Type B pancreatic cell (in vitro differentiated cells): ENCODE measurements around the gene NSD1. TPM values are rescaled to one million over a fixed set of nuclear protein-coding genes. Genes with fewer than 3 reads are reported as not detected.
"Not testable (repeated sequence)": the region's sequence is repeated elsewhere in the genome, so short reads cannot be mapped to it uniquely, and the experiment has no call there.

ENCODE experiments used
- DNase-seq: peaks from one replicate; pipeline ENCODE4 v3.0.0; 2021; ENCODE audit warnings: mixed read lengths; ENCODE audit not compliant: unreplicated experiment; ENCODE audit errors: extremely low spot score
- H3K27ac Mint-ChIP-seq: 2 replicates; pipeline ENCODE4 v1.8.0; 2021; ENCODE audit warnings: mild to moderate bottlenecking, mixed read lengths
- H3K27me3 Mint-ChIP-seq: 2 replicates; pipeline ENCODE4 v1.8.0; 2021; ENCODE audit warnings: mixed read lengths
- H3K36me3 Mint-ChIP-seq: 2 replicates; pipeline ENCODE4 v1.8.0; 2021; ENCODE audit warnings: mixed read lengths
- H3K4me1 Mint-ChIP-seq: one replicate; pipeline ENCODE4 v1.8.0; 2021; ENCODE audit warnings: mixed read lengths; ENCODE audit not compliant: unreplicated experiment
- H3K4me3 Mint-ChIP-seq: 2 replicates; pipeline ENCODE4 v1.8.0; 2021; ENCODE audit warnings: mild to moderate bottlenecking, mixed read lengths
- H3K9me3 Mint-ChIP-seq: 2 replicates; pipeline ENCODE4 v1.8.0; 2021; ENCODE audit warnings: mixed read lengths
- CTCF ChIP-seq: fragments of 200-600 bp; sonication (generic); conservative IDR thresholded peaks from 2 replicates; pipeline ENCODE4 v1.5.0; 2021; ENCODE audit warnings: antibody characterized with exemption, mild to moderate bottlenecking
- total RNA-seq: library from RNA; stranded (reverse); gene quantifications from 2 replicates; pipeline ENCODE4 v1.2.1, GENCODE V29; 2021; ENCODE audit warnings: low replicate concordance

NSD1 gene
- total RNA-seq, 1 donor from 2014 or later, result 115 TPM

DNA sequence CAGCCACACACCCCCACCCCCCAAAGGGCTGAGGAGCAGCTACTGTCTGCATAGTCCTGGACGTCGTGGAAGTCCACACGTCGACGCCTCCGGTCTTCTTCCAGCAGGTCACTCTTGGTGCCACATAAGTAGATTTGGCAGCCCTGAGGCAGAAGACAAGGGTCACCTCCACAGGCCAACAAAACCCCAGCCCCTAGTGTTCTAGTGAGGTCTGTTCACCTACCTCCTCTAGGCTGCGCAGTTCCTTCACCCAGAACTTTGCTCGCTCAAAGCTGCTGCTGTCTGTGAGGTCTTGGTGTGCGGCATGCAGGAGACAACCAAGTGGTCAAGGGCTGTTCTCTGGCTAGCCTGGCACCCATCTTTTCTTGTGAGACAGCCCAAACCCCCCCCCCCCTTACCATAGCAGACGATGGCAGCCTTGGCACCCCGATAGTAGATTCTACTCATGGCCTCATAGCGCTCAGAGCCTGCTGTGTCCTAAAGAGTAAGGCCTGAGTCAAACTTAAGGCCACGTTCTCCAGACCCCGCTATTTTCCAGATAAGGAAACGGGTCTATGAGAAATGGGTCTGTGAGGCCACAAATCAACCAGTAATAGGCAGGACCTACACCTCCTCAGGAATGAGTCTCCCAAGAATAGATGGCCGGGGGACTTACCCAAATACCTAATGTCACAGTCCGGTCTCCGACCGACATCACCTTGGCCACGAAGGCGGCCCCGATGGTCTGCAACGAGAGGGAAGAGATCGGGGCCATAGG is 169.0 kb downstream of the NSD1 start:
- Mint-ChIP-seq H3K36me3 (peaks cover 16% of the 10 kb centered on the region), H3K27ac (peak overlapping the region; percentile 100), H3K4me1 (peaks cover 68% of the 10 kb centered on the region), H3K27me3 (no peaks in the 10 kb centered on the region), H3K4me3 (peak overlapping the region; percentile 96), H3K9me3 (no peaks in the 10 kb centered on the region)
- peak; percentile 26 for TF ChIP-seq CTCF
- DNase-seq, result no peak

DNA sequence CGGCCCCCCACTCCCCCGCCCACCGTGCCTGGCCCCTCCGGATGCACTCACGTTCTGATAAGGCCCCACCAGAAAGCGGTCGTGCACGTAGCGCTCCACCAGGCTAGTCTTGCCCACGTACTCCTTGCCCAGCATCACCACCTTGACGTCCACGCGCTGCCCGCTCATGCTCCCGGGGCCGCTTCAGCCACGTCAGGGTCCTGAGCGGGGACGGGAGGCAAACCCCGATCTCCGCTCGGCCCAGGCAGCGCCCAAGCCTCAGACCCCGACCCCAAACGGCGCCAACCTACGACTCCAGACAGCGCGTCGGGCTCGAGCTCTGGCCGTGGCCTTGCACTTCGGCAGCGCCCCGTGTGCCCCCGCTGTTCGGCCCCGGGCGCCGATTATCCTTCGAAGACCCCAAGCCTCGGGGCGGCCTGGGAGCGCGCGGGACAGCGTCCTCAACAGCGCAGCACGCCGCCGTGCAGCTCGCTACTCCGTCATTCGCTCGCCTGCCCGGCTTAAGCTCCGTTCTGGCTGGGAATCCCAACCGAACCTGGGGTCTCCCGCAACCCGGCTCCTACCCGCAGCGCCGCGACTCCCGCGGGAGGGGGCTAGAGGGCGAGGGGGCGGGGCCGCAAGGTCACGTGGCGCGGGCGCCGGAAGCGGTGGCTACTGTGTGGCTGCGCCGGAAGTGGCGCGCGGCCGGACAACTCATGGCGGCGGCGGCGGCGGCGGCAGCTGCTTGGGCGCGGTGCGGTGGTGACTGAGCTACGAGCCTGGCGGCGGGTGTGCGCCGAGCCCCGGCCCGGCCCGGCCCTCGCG is 169.8 kb downstream of the NSD1 start, which contains the start of the genes PRELID1 and RAB24:
PRELID1 (plus strand) TSS at position 679 of the 804 bp plus-strand sequence. CDS start 187 bp downstream, outside the sequence.
RAB24 (minus strand) TSS at position 599 of the 804 bp plus-strand sequence; CDS start at position 168, 431 bp downstream.
- peaks cover 61% of the 10 kb centered on the region for H3K4me1 Mint-ChIP-seq
- peak; percentile 37 for TF ChIP-seq CTCF
- H3K27ac Mint-ChIP-seq, result peak within 1 kb of the TSS; percentile 100
- no peaks in the 10 kb centered on the region for H3K9me3 Mint-ChIP-seq
- no peaks in the 10 kb centered on the region for H3K27me3 Mint-ChIP-seq
- DNase-seq, result peak; percentile 95
- peaks cover 16% of the 10 kb centered on the region for H3K36me3 Mint-ChIP-seq
- H3K4me3 Mint-ChIP-seq, result peak within 1 kb of the TSS; percentile 96

- no peaks in the 10 kb centered on the region for H3K27me3 Mint-ChIP-seq
- peaks cover 55% of the 10 kb centered on the region for H3K4me1 Mint-ChIP-seq
- no peaks in the 10 kb centered on the region for H3K9me3 Mint-ChIP-seq
- H3K36me3 Mint-ChIP-seq, result peaks cover 16% of the 10 kb centered on the region
- no peak for TF ChIP-seq CTCF
- DNase-seq, result no peak
- peak overlapping the region; percentile 100 for H3K27ac Mint-ChIP-seq
- peak overlapping the region; percentile 96 for H3K4me3 Mint-ChIP-seq
These were observed 170.4 kb downstream of the NSD1 start for GRCh38 chr5:177303925-177304391.

GRCh38 chr5:177304392-177305119 is 171.0 kb downstream of the NSD1 start:
- Mint-ChIP-seq H3K4me3 (peak overlapping the region; percentile 96), H3K9me3 (no peaks in the 10 kb centered on the region), H3K27ac (peak overlapping the region; percentile 100), H3K36me3 (peaks cover 16% of the 10 kb centered on the region), H3K27me3 (no peaks in the 10 kb centered on the region), H3K4me1 (peaks cover 50% of the 10 kb centered on the region)
- no peak for TF ChIP-seq CTCF
- no peak for DNase-seq

- Mint-ChIP-seq H3K27ac (peak overlapping the region; percentile 100), H3K36me3 (peaks cover 16% of the 10 kb centered on the region), H3K4me3 (peak overlapping the region; percentile 77), H3K4me1 (peaks cover 42% of the 10 kb centered on the region)
- H3K27me3 Mint-ChIP-seq, H3K9me3 Mint-ChIP-seq, DNase-seq: not testable (repeated sequence)
These were observed 172.6 kb downstream of the NSD1 start for GRCh38 chr5:177306103-177306640.
